ENCODE measurements around the gene SOSTDC1. TPM values are rescaled to one million over a fixed set of nuclear protein-coding genes. Genes with fewer than 3 reads are reported as not detected.
A peak's percentile ranks its signal among the peaks of the same experiment; 100 is the strongest.
"Not testable (repeated sequence)": the region's sequence is repeated elsewhere in the genome, so short reads cannot be mapped to it uniquely, and the experiment has no call there.

Gene SOSTDC1
- polyA plus RNA-seq, 1 donor = 11.0 TPM

DNA sequence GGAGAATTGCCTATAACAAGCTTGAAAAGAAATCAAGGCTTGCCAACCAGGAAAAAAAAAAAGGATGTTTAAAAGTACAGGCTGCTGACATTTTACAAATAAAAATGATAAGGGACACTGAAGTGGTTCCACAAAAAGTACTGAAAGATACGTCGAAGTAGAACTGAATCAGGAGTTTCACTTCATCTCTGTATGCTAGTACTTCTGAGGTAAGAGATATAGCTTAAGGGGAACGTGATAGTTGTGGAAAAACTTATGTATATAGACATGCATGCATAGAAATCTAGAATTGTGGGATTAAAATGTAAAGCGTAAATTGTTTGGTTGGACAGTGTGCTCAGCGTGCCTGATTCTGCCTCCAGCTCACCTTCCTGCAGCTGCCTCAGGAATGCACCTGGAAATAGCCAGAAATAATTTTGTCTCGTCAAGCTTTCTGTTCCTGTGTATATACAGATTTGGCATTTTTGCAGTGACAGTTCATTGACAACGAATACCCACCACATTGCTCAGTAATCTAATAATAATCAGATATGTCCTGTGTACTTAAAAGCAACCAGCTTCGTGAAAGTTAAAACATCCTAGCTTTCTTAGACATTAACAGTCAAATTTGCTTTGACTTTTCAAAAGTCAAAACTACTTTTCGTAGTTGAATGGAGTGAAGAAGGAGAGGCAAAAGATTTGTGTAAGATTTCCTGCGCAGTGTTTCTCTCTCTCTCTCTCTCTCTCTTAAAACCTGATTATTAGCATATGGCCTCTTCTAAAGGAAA is 1.4 kb downstream of the SOSTDC1 start:
- peak in 1 of 2 donors; percentile 39 for DNase-seq
- peak overlapping the region; percentile 35 for H3K4me3 ChIP-seq (ENCODE audit: low read length)
- no peaks in the 10 kb centered on the region for H3K36me3 ChIP-seq (ENCODE audit: control insufficient read depth, insufficient read depth, low read length)
- H3K9me3 ChIP-seq (ENCODE audit: control insufficient read depth, low read depth, low read length) = no peaks in the 10 kb centered on the region
- H3K27me3 ChIP-seq (ENCODE audit: control insufficient read depth, insufficient read depth, low read length) = no peaks in the 10 kb centered on the region
- H3K4me1 ChIP-seq (ENCODE audit: control insufficient read depth, insufficient read depth, low read length) = no peaks in the 10 kb centered on the region
- H3K27ac ChIP-seq (ENCODE audit: low read length) = peak overlapping the region; percentile 80
- WGBS (ENCODE audit: insufficient coverage, low lambda C conversion rate) = 20% methylated on average over 1 of the region's 10 CpGs

DNA sequence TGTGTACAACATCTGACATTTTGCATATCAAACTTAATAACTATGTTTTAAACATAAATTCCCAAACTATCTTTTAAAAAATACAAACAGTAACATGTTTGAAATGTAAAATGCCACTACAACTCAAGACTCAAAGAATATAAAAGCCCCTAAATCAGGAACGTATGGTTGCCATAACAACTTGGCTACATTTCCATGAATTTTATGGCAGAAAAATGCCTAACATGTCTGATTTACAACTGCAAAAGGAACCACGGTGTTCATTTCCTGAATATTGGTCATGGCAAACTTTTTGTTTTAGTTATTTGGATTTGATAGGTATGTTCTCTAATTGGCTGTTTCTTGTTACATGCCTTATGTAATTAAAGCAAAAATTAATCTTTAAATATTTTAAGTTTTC is 2.0 kb downstream of the SOSTDC1 start:
- WGBS (ENCODE audit: insufficient coverage, low lambda C conversion rate) = 0% methylated on average over 1 of the region's 2 CpGs
- H3K4me1 ChIP-seq (ENCODE audit: control insufficient read depth, insufficient read depth, low read length) = no peaks in the 10 kb centered on the region
- H3K4me3 ChIP-seq (ENCODE audit: low read length) = peak overlapping the region; percentile 35
- H3K9me3 ChIP-seq (ENCODE audit: control insufficient read depth, low read depth, low read length) = no peaks in the 10 kb centered on the region
- H3K27me3 ChIP-seq (ENCODE audit: control insufficient read depth, insufficient read depth, low read length) = no peaks in the 10 kb centered on the region
- H3K27ac ChIP-seq (ENCODE audit: low read length) = peak overlapping the region; percentile 5
- peak in 1 of 2 donors; percentile 11 for DNase-seq
- no peaks in the 10 kb centered on the region for H3K36me3 ChIP-seq (ENCODE audit: control insufficient read depth, insufficient read depth, low read length)

DNA sequence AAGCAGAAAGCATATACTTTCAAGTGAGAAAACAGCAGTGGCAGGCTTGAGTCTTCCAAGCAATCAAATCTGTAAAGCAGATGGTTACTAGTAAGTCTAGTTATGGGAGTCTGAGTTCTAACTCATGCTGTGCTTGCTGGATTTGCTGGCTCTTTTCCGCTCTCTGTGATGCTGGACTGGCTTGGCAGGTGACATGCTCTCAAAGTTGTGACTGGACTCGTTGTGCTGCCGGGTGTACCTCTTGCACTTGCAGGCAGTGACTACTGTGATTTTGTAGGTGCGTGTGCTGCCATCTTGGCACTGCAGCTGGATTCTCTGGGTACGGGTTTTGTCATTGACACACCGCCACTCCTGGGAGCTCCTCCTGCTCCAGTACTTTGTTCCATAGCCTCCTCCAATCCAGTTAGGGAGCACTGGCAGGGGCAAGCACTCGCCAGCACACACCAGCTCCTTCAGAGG is 3.1 kb downstream of the SOSTDC1 start:
- Histone ChIP-seq H3K27me3 (ENCODE audit: control insufficient read depth, insufficient read depth, low read length) (no peaks in the 10 kb centered on the region), H3K4me3 (ENCODE audit: low read length) (no peak overlapping the region), H3K36me3 (ENCODE audit: control insufficient read depth, insufficient read depth, low read length) (no peaks in the 10 kb centered on the region), H3K9me3 (ENCODE audit: control insufficient read depth, low read depth, low read length) (no peaks in the 10 kb centered on the region), H3K27ac (ENCODE audit: low read length) (no peak overlapping the region), H3K4me1 (ENCODE audit: control insufficient read depth, insufficient read depth, low read length) (no peaks in the 10 kb centered on the region)
- no CpG with 5 or more reads among the region's 7 CpGs for WGBS (ENCODE audit: insufficient coverage, low lambda C conversion rate)
- DNase-seq = no peak

DNA sequence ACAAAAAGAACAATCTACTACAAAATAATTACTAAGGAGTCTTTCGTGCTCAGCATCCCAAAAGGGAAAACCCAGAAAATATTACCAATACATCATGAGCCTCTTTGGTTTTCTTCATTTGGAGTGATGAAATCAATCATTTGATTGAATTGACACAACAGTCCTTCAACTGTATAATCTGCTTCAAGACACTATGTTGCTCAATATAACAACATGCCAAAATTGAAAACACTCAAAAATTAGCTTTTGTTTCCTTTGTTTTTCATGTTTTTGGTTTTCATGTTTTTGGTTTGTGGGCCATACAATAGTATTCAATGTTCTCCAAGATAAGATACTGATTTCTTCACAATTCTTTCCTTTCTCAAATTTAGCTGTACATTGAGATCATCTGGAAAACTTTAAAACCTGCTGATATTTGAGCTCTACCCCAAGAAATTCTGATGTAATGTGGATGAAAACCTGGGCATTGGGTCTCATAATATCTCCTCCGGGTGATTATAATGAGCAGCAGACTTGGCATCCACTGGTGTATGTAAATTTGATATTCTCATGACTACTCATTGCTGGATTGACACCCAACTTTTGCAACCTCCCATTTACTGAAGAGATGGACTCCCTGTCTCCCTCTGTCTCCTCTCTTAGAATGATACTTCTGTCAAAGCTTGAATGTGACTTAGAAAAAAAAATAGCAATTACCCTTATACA is 4.6 kb downstream of the SOSTDC1 start:
- H3K4me1 ChIP-seq (ENCODE audit: control insufficient read depth, insufficient read depth, low read length) = no peaks in the 10 kb centered on the region
- no peak overlapping the region for H3K27ac ChIP-seq (ENCODE audit: low read length)
- no CpG with 5 or more reads among the region's 2 CpGs for WGBS (ENCODE audit: insufficient coverage, low lambda C conversion rate)
- no peak for DNase-seq
- H3K36me3 ChIP-seq (ENCODE audit: control insufficient read depth, insufficient read depth, low read length) = no peaks in the 10 kb centered on the region
- H3K4me3 ChIP-seq (ENCODE audit: low read length) = no peak overlapping the region
- no peaks in the 10 kb centered on the region for H3K27me3 ChIP-seq (ENCODE audit: control insufficient read depth, insufficient read depth, low read length)
- H3K9me3 ChIP-seq (ENCODE audit: control insufficient read depth, low read depth, low read length) = no peaks in the 10 kb centered on the region

DNA sequence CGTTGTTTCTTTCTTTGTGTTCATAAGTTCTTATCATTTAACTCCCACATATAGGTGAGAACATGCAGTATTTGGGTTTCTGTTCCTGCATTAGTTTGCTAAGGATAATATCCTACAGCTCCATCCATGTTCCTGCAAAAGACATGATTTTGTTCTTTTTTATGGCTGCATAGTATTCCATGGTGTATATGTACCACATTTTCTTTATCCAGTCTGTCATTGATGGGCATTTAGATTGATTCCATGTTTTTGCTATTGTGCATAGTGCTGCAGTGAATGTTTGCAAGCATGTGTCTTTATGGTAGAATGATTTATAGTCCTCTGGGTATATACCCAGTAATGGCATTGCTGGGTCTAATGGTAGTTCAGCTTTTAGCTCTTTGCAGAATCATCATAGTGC is 9.2 kb downstream of the SOSTDC1 start:
- not testable (repeated sequence) for H3K9me3 ChIP-seq (ENCODE audit: control insufficient read depth, low read depth, low read length); H3K27ac ChIP-seq (ENCODE audit: low read length); H3K4me3 ChIP-seq (ENCODE audit: low read length); H3K4me1 ChIP-seq (ENCODE audit: control insufficient read depth, insufficient read depth, low read length); DNase-seq; H3K36me3 ChIP-seq (ENCODE audit: control insufficient read depth, insufficient read depth, low read length); H3K27me3 ChIP-seq (ENCODE audit: control insufficient read depth, insufficient read depth, low read length)
- no CpG with 5 or more reads among the region's 1 CpG for WGBS (ENCODE audit: insufficient coverage, low lambda C conversion rate)

DNA sequence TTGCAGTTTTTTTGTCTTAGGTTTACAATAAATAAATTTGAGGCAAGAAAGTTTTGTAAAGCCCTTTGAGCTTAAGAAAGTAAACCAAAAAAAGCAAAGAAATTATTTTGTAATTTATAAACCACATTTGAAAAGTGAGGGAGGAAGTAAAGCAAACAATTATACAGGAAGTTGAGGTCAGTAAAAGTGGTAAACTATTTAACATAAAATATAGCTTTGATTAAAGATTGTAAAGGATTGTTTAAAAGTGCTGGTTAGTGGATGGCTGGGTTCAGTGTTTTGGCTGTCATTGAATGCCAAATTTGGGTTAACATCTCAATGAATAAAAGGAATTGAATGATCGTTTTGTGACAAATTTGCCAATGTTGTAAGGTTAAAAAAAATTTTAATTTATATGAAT is 9.9 kb downstream of the SOSTDC1 start:
- Histone ChIP-seq H3K4me3 (ENCODE audit: low read length) (no peak overlapping the region), H3K27ac (ENCODE audit: low read length) (no peak overlapping the region), H3K9me3 (ENCODE audit: control insufficient read depth, low read depth, low read length) (no peaks in the 10 kb centered on the region), H3K27me3 (ENCODE audit: control insufficient read depth, insufficient read depth, low read length) (no peaks in the 10 kb centered on the region), H3K4me1 (ENCODE audit: control insufficient read depth, insufficient read depth, low read length) (no peaks in the 10 kb centered on the region), H3K36me3 (ENCODE audit: control insufficient read depth, insufficient read depth, low read length) (no peaks in the 10 kb centered on the region)
- DNase-seq = no peak
- WGBS (ENCODE audit: insufficient coverage, low lambda C conversion rate) = 100% methylated on average over 1 of the region's 1 CpG

DNA sequence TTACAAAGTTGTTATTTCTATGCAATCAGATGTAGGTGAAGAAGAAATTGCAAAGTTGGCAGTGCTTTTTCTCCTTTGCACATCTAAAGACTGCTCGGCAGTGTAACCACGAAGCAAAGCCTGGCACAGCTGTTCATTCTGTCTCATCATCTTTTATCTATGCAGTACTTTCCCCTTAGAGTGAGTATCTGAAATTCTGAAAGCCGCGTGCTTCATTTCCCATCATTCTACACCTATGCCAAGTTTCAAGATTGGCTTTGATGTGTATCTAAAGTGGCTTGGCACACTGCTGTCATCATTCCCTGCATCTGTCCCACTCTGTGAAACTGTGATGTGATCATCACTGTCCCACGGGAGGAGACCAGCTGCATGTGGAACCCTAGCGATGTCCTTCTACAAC is 15.2 kb downstream of the SOSTDC1 start:
- H3K27me3 ChIP-seq (ENCODE audit: control insufficient read depth, insufficient read depth, low read length) = no peaks in the 10 kb centered on the region
- WGBS (ENCODE audit: insufficient coverage, low lambda C conversion rate) = no CpG with 5 or more reads among the region's 6 CpGs
- no peak overlapping the region for H3K4me3 ChIP-seq (ENCODE audit: low read length)
- H3K9me3 ChIP-seq (ENCODE audit: control insufficient read depth, low read depth, low read length) = no peaks in the 10 kb centered on the region
- no peak for DNase-seq
- H3K36me3 ChIP-seq (ENCODE audit: control insufficient read depth, insufficient read depth, low read length) = no peaks in the 10 kb centered on the region
- no peaks in the 10 kb centered on the region for H3K4me1 ChIP-seq (ENCODE audit: control insufficient read depth, insufficient read depth, low read length)
- no peak overlapping the region for H3K27ac ChIP-seq (ENCODE audit: low read length)

DNA sequence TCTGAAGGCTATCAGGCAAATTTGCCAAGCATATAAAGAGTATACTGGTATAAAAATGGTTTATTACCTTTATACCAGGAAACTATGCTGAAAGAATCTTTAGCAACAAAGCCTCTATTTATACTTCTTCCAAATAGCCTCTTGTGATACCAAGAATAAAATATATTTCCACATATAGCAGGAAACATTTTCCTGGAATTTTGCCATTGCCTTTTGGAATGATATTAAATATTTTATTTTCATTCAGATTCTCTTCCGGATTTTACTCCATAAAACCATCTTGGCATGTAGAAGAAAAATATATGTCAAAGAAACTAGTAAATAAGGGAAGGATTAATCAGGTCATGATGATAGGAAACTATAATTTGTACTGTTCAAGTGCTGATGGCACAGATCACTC is 17.7 kb downstream of the SOSTDC1 start:
- no peaks in the 10 kb centered on the region for H3K4me1 ChIP-seq (ENCODE audit: control insufficient read depth, insufficient read depth, low read length)
- H3K27ac ChIP-seq (ENCODE audit: low read length) = no peak overlapping the region
- WGBS (ENCODE audit: insufficient coverage, low lambda C conversion rate) = 60% methylated on average over 1 of the region's 1 CpG
- no peak overlapping the region for H3K4me3 ChIP-seq (ENCODE audit: low read length)
- DNase-seq = no peak
- no peaks in the 10 kb centered on the region for H3K27me3 ChIP-seq (ENCODE audit: control insufficient read depth, insufficient read depth, low read length)
- no peaks in the 10 kb centered on the region for H3K9me3 ChIP-seq (ENCODE audit: control insufficient read depth, low read depth, low read length)
- H3K36me3 ChIP-seq (ENCODE audit: control insufficient read depth, insufficient read depth, low read length) = no peaks in the 10 kb centered on the region

DNA sequence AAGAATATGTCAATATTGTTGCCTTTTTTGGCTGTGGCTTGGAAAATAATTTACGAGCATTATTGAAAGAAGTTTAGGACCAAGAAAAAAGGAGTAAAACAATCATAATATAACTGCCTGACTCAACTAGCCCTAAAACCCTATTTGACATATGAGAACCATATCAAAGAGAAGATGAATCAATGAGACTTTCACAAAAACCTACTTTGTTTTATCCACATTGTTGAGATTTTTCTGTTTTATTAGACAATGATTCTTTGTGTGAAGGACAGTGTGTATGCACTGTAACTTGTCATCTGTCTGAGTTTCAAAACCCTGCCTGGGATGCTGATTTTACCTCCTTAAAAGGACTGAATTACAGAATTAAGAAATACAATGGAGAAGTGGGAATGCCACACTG is 19.0 kb downstream of the SOSTDC1 start:
- H3K27ac ChIP-seq (ENCODE audit: low read length) = no peak overlapping the region
- no peaks in the 10 kb centered on the region for H3K27me3 ChIP-seq (ENCODE audit: control insufficient read depth, insufficient read depth, low read length)
- DNase-seq = no peak
- H3K9me3 ChIP-seq (ENCODE audit: control insufficient read depth, low read depth, low read length) = no peaks in the 10 kb centered on the region
- 100% methylated on average over 1 of the region's 1 CpG for WGBS (ENCODE audit: insufficient coverage, low lambda C conversion rate)
- no peak overlapping the region for H3K4me3 ChIP-seq (ENCODE audit: low read length)
- no peaks in the 10 kb centered on the region for H3K4me1 ChIP-seq (ENCODE audit: control insufficient read depth, insufficient read depth, low read length)
- H3K36me3 ChIP-seq (ENCODE audit: control insufficient read depth, insufficient read depth, low read length) = no peaks in the 10 kb centered on the region

DNA sequence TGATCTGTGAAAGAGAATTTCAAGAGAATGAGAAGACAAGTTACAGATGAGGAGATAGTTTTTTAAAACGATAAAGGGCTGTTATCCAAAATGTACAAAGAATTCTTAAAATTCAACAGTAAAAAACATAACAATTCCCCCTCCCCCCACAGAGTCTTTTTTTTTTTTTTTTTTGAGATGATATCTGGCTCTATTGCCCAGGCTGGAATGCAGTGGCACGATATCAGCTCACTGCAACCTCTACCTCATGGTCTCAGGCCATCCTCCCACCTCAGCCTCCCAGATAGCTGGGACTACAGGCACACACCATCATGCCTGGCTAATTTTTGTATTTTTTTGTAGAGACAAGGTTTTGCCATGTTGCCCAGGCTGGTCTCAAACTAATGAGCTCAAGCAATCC is 21.7 kb downstream of the SOSTDC1 start:
- not testable (repeated sequence) for H3K36me3 ChIP-seq (ENCODE audit: control insufficient read depth, insufficient read depth, low read length); H3K27ac ChIP-seq (ENCODE audit: low read length); DNase-seq; H3K4me3 ChIP-seq (ENCODE audit: low read length); H3K27me3 ChIP-seq (ENCODE audit: control insufficient read depth, insufficient read depth, low read length); H3K9me3 ChIP-seq (ENCODE audit: control insufficient read depth, low read depth, low read length); H3K4me1 ChIP-seq (ENCODE audit: control insufficient read depth, insufficient read depth, low read length)
- 100% methylated on average over 1 of the region's 2 CpGs for WGBS (ENCODE audit: insufficient coverage, low lambda C conversion rate)

DNA sequence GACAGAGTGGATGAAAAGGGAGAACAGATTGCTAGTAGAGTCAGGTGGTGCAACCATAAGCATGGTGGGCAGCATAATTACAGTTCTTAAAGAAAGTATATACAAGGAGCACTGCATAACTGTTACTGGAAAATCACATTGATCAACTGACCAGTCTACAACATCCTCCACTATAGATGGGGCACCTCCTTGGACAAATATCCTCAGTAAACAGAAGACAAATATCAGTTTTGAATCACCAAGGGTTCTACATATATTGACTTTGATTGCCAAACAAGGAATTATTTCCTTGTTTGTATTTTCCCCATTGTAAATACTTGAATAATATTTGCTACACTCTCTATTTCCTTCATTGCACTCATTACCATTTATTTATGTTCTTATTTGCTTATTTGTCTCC is 26.6 kb downstream of the SOSTDC1 start:
- H3K27ac ChIP-seq (ENCODE audit: low read length) = no peak overlapping the region
- no peaks in the 10 kb centered on the region for H3K36me3 ChIP-seq (ENCODE audit: control insufficient read depth, insufficient read depth, low read length)
- no peak overlapping the region for H3K4me3 ChIP-seq (ENCODE audit: low read length)
- H3K27me3 ChIP-seq (ENCODE audit: control insufficient read depth, insufficient read depth, low read length) = no peaks in the 10 kb centered on the region
- no peak for DNase-seq
- no peaks in the 10 kb centered on the region for H3K4me1 ChIP-seq (ENCODE audit: control insufficient read depth, insufficient read depth, low read length)
- no peaks in the 10 kb centered on the region for H3K9me3 ChIP-seq (ENCODE audit: control insufficient read depth, low read depth, low read length)
